Urothelium cell line (cell line): ENCODE data around the gene MFAP3.
"Not testable (repeated sequence)": the region's sequence is repeated elsewhere in the genome, so short reads cannot be mapped to it uniquely, and the experiment has no call there.

Experiments used
- DNase-seq: peaks from one replicate; pipeline ENCODE4 v3.0.0; 2011; ENCODE audit warnings: low spot score, mixed read lengths
- FAIRE-seq: peaks from 2 replicates; lab custom pipeline; 2011; peaks lifted over from hg19 to GRCh38; lab: Jason Lieb, UNC

Gene MFAP3

GRCh38 chr5:154038707-154039457 is at the start of gene MFAP3, which contains the start of gene FAM114A2:
Gene MFAP3 (plus strand): TSS chr5:154038967. CDS start chr5:154049723, 10,756 bp downstream.
Gene FAM114A2 (minus strand): TSS chr5:154038910. CDS start chr5:154034953, 3,957 bp downstream.
- FAIRE-seq (peak; percentile 81), DNase-seq (peak; percentile 95)

- DNase-seq (no peak), FAIRE-seq (no peak)
Measured at GRCh38 chr5:153991168-153991567, 47.6 kb upstream of the MFAP3 start.

- FAIRE-seq = no peak
- DNase-seq = no peak
Measured at GRCh38 chr5:153998010-153998409, 40.8 kb upstream of the MFAP3 start.

GRCh38 chr5:153998768-153999167 is 40.0 kb upstream of the MFAP3 start:
- DNase-seq = no peak
- no peak for FAIRE-seq

GRCh38 chr5:153999995-154000394 is 38.8 kb upstream of the MFAP3 start:
- FAIRE-seq = no peak
- no peak for DNase-seq

GRCh38 chr5:154000703-154001102 is 38.1 kb upstream of the MFAP3 start:
- FAIRE-seq (no peak), DNase-seq (no peak)

GRCh38 chr5:154002093-154002492 is 36.7 kb upstream of the MFAP3 start:
- DNase-seq (no peak), FAIRE-seq (no peak)

- FAIRE-seq (no peak), DNase-seq (no peak)
Measured at GRCh38 chr5:154002511-154003020, 36.2 kb upstream of the MFAP3 start.

- no peak for DNase-seq
- FAIRE-seq = no peak
Measured at GRCh38 chr5:154005648-154006047, 33.1 kb upstream of the MFAP3 start.

- no peak for DNase-seq
- FAIRE-seq = no peak
Measured at GRCh38 chr5:154010660-154011059, 28.1 kb upstream of the MFAP3 start.

GRCh38 chr5:154015071-154015693 is 23.6 kb upstream of the MFAP3 start:
- DNase-seq (no peak), FAIRE-seq (no peak)

GRCh38 chr5:154018919-154019318 is 19.8 kb upstream of the MFAP3 start:
- FAIRE-seq, DNase-seq: not testable (repeated sequence)

- no peak for DNase-seq
Measured at GRCh38 chr5:154025951-154026350, 12.8 kb upstream of the MFAP3 start.

GRCh38 chr5:154031937-154032489 is 6.8 kb upstream of the MFAP3 start:
- FAIRE-seq (no peak), DNase-seq (no peak)

More at GRCh38 chr5:154025951-154026350, 12.8 kb upstream of the MFAP3 start:
- FAIRE-seq = no peak

GRCh38 chr5:154034944-154035343 is 3.8 kb upstream of the MFAP3 start:
- FAIRE-seq (no peak), DNase-seq (no peak)

- DNase-seq (peak; percentile 23), FAIRE-seq (no peak)
Measured at GRCh38 chr5:154038261-154038706, 483 bp upstream of the MFAP3 start.

- FAIRE-seq (no peak), DNase-seq (no peak)
Measured at GRCh38 chr5:154039458-154039829, 677 bp downstream of the MFAP3 start.

GRCh38 chr5:154042766-154043165 is 4.0 kb downstream of the MFAP3 start:
- no peak for FAIRE-seq
- no peak for DNase-seq

GRCh38 chr5:154044099-154044498 is 5.3 kb downstream of the MFAP3 start:
- DNase-seq = no peak
- peak; percentile 46 for FAIRE-seq

GRCh38 chr5:154044581-154044980 is 5.8 kb downstream of the MFAP3 start:
- FAIRE-seq = no peak

GRCh38 chr5:154046486-154046885 is 7.7 kb downstream of the MFAP3 start:
- no peak for DNase-seq
- FAIRE-seq = no peak

More at GRCh38 chr5:154044581-154044980, 5.8 kb downstream of the MFAP3 start:
- DNase-seq = no peak

- FAIRE-seq = no peak
Measured at GRCh38 chr5:154047324-154047723, 8.6 kb downstream of the MFAP3 start.

More at GRCh38 chr5:154047324-154047723, 8.6 kb downstream of the MFAP3 start:
- DNase-seq = no peak
